ENCODE results near the gene EXOC4. TPM values are rescaled to one million over a fixed set of nuclear protein-coding genes. Genes with fewer than 3 reads are reported as not detected.

The EXOC4 gene
- total and polyA plus RNA-seq, 2 donors (not counting 3 experiments of a cell fraction or from before 2014, with no cell fraction given): 20.3 to 73.1 TPM

DNA sequence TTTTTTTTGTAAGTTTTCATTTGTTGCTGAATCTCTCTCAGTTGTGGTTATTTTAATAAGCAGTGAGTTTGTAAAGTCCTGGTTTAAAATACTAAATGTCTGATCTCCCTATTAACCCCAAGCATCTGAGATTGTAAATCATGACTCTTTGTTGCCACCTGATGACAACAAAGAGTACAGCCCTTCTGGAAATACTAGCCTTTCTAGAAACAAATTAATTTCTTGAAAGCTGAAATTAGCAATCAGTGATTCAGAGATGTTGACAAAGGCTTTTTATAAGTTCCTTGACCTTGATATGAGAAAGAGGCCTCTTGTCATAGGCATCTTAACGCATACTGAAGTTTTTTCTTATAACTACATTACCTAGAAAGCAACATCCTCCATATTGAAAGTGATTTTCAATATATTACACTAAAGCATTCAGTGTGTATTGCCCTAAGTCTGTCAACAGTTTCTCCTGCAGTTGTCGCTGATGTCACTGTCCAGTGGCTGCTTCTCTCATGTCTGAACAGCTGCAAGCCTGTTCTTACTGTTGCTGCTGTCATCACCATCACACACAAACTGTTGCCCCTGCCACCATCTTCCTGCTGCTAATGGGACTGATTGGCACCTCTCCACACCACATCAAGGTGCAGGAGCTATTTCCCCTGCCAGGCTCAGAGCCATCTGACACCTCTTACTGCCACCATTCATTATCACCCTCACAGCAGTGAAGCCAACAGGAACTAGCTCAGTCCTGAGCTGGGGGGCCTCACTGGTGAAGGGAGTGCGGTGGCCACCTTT lies 779.1 kb downstream of the EXOC4 start:
- no peak overlapping the region for H2AFZ ChIP-seq (ENCODE audit: low read depth, low read length)
- dilution Hi-C loops (cut with MboI; ENCODE audit: extremely low pct_ligation_motif_present, low sequenced_read_pairs): no loop called here
- H3K79me2 ChIP-seq (ENCODE audit: control insufficient read depth, insufficient read depth, low read length): no peaks in the 10 kb centered on the region
- no peak overlapping the region for H3K4me2 ChIP-seq (ENCODE audit: insufficient read depth, low read length)
- POLR2A ChIA-PET: no interaction called here
- no peak overlapping the region for H3K4me3 ChIP-seq (replicated peaks in 1 of 3; ENCODE audit: insufficient read depth in 1 of 3, low read depth in 1 of 3, low read length in 3 of 3)
- CTCF ChIA-PET: interaction anchor here (0.8 to 2.3 kb wide), 3 partner anchors 9 to 580 kb away, joined by 3 to 17 read pairs (median 4); no protein-coding TSS in a partner anchor
- intact Hi-C loops (cut with micrococcal nuclease): no loop called here
- H3K9me1 ChIP-seq (replicated peaks; ENCODE audit: control insufficient read depth, extremely low read depth, insufficient read depth, low read length): no peaks in the 10 kb centered on the region
- no peak overlapping the region for H3K27ac ChIP-seq (ENCODE audit: insufficient read depth, low read depth, low read length)
- no peaks in the 10 kb centered on the region for H3K36me3 ChIP-seq (ENCODE audit: control insufficient read depth in 2 of 2, extremely low read depth in 1 of 2, insufficient read depth in 2 of 2, low read length in 2 of 2)
- no peaks in the 10 kb centered on the region for H4K20me1 ChIP-seq (replicated peaks; ENCODE audit: control insufficient read depth, extremely low read depth, insufficient read depth, low read length)
- FAIRE-seq (no peak), DNase-seq (ENCODE audit: low read depth, low spot score) (no peak)
- no peaks in the 10 kb centered on the region for H3K4me1 ChIP-seq (ENCODE audit: control insufficient read depth, extremely low read depth, insufficient read depth, low read length)
- no peaks in the 10 kb centered on the region for H3K27me3 ChIP-seq (ENCODE audit: control insufficient read depth in 2 of 2, insufficient read depth in 2 of 2, low read length in 2 of 2)
- TF ChIP-seq, protein P1, sequence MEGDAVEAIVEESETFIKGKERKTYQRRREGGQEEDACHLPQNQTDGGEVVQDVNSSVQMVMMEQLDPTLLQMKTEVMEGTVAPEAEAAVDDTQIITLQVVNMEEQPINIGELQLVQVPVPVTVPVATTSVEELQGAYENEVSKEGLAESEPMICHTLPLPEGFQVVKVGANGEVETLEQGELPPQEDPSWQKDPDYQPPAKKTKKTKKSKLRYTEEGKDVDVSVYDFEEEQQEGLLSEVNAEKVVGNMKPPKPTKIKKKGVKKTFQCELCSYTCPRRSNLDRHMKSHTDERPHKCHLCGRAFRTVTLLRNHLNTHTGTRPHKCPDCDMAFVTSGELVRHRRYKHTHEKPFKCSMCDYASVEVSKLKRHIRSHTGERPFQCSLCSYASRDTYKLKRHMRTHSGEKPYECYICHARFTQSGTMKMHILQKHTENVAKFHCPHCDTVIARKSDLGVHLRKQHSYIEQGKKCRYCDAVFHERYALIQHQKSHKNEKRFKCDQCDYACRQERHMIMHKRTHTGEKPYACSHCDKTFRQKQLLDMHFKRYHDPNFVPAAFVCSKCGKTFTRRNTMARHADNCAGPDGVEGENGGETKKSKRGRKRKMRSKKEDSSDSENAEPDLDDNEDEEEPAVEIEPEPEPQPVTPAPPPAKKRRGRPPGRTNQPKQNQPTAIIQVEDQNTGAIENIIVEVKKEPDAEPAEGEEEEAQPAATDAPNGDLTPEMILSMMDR (IDR thresholded peaks at IDR 0.05; ENCODE audit: extremely low read depth in 1 of 2, insufficient read depth in 1 of 2, low read depth in 1 of 2, low read length in 2 of 2): no peak
- TF ChIP-seq MYC (IDR thresholded peaks at IDR 0.05; ENCODE audit: low read depth, low read length) (no peak), POLR2A (IDR thresholded peaks at IDR 0.05; ENCODE audit: low read depth, low read length) (no peak), EZH2 (IDR thresholded peaks at IDR 0.05; ENCODE audit: borderline replicate concordance, low read depth, low read length, severe bottlenecking) (no peak), POLR2AphosphoS5 (IDR thresholded peaks at IDR 0.05; ENCODE audit: insufficient read depth, low read depth, low read length) (no peak), FOS (IDR thresholded peaks at IDR 0.05; ENCODE audit: borderline replicate concordance, insufficient read depth, low read length) (no peak), GATA2 (IDR thresholded peaks at IDR 0.05; ENCODE audit: insufficient read depth, insufficient read length, low read depth, low read length) (no peak), JUN (IDR thresholded peaks at IDR 0.05; ENCODE audit: borderline replicate concordance, insufficient read depth, insufficient read length, low read depth) (no peak)
- TF ChIP-seq, protein P2, sequence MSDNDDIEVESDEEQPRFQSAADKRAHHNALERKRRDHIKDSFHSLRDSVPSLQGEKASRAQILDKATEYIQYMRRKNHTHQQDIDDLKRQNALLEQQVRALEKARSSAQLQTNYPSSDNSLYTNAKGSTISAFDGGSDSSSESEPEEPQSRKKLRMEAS (IDR thresholded peaks at IDR 0.05; ENCODE audit: insufficient read depth, insufficient read length): no peak
- no peaks in the 10 kb centered on the region for H3K9me3 ChIP-seq (replicated peaks; ENCODE audit: control insufficient read depth, insufficient read depth, low read length)
- no TSS peak for BruUV-seq (replicated peaks)
- no peak overlapping the region for H3K9ac ChIP-seq (replicated peaks; ENCODE audit: extremely low read depth, insufficient read depth, low read length)
